NOMO-1 treated with dmso at 0.1 percent for 144 hours (cell line): Measurements from ENCODE around the gene XAGE2.

Experiments
- DNase-seq: peaks from one replicate; lab custom pipeline; 2025; ENCODE audit not compliant: unreplicated experiment; lab: John Stamatoyannopoulos, UW

XAGE2 gene

DNA sequence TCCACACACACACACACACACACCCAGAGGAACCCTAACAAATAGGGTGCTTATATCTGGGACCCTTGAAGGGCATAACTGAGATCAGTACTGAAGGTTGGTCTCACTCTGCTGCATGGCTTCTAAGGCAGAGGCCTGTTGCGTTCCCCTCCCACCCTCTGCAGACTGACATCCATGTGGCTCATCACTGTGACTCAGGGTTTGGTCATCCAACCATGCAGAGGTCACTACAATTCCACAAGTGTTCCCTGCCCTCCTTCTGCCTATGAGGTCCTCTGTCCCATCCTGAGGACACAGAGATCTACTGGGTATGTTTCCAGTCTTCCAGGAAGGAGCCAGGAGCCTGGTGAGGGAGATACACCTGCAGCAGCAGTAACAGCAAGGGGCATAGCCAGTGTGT is 55.8 kb downstream of the XAGE2 start:
- no peak for DNase-seq
